Effector memory CD4-positive, alpha-beta T cell (primary cell): ENCODE data around the gene XPOT.

Experiments used
- DNase-seq, 3 donors: peaks; one replicate each; pipeline ENCODE4 v3.0.0-alpha.2; 2020
- H3K27ac ChIP-seq: 2 replicates; pipeline ENCODE4 v1.7.0; 2013; ENCODE audit warnings: mild to moderate bottlenecking, low read length, moderate library complexity; ENCODE audit not compliant: insufficient read depth, poor library complexity, severe bottlenecking
- H3K27me3 ChIP-seq: replicated peaks from 2 replicates; pipeline ENCODE4 v1.7.0; 2013; ENCODE audit warnings: mild to moderate bottlenecking, low read length; ENCODE audit not compliant: insufficient read depth, control insufficient read depth, poor library complexity, severe bottlenecking
- H3K36me3 ChIP-seq: 2 replicates; pipeline ENCODE4 v1.7.0; 2013; ENCODE audit warnings: mild to moderate bottlenecking, low read length, moderate library complexity; ENCODE audit not compliant: control insufficient read depth, insufficient read depth
- H3K4me1 ChIP-seq: 2 replicates; pipeline ENCODE4 v1.7.0; 2013; ENCODE audit warnings: low read length, mild to moderate bottlenecking; ENCODE audit not compliant: control insufficient read depth, insufficient read depth, poor library complexity, severe bottlenecking
- H3K4me3 ChIP-seq: 2 replicates; pipeline ENCODE4 v1.7.0; 2013; ENCODE audit warnings: low read length, low read depth, mild to moderate bottlenecking; ENCODE audit not compliant: insufficient read depth, poor library complexity, severe bottlenecking
- H3K9me3 ChIP-seq: 2 replicates; pipeline ENCODE4 v1.7.0; 2013; ENCODE audit warnings: mild to moderate bottlenecking, low read length, moderate library complexity; ENCODE audit not compliant: control insufficient read depth

XPOT gene

GRCh38 chr12:64461634-64462414 is 57.6 kb downstream of the XPOT start:
- Histone ChIP-seq H3K27me3 (no peaks in the 10 kb centered on the region), H3K27ac (no peak overlapping the region), H3K36me3 (peaks cover 10% of the 10 kb centered on the region), H3K9me3 (no peaks in the 10 kb centered on the region), H3K4me3 (no peak overlapping the region), H3K4me1 (peaks cover 15% of the 10 kb centered on the region)
- DNase-seq, result no peak

GRCh38 chr12:64466178-64466577 is 62.0 kb downstream of the XPOT start:
- no peaks in the 10 kb centered on the region for H3K4me1 ChIP-seq
- H3K36me3 ChIP-seq, result peaks cover 23% of the 10 kb centered on the region
- no peak for DNase-seq
- no peaks in the 10 kb centered on the region for H3K27me3 ChIP-seq
- H3K27ac ChIP-seq, result no peak overlapping the region
- H3K9me3 ChIP-seq, result no peaks in the 10 kb centered on the region
- H3K4me3 ChIP-seq, result no peak overlapping the region

- DNase-seq, result no peak
- Histone ChIP-seq H3K4me1 (no peaks in the 10 kb centered on the region), H3K4me3 (no peak overlapping the region), H3K27me3 (no peaks in the 10 kb centered on the region), H3K27ac (no peak overlapping the region), H3K9me3 (no peaks in the 10 kb centered on the region), H3K36me3 (peaks cover 31% of the 10 kb centered on the region)
Measured at GRCh38 chr12:64468966-64469365, 64.8 kb downstream of the XPOT start.

- Histone ChIP-seq H3K9me3 (no peaks in the 10 kb centered on the region), H3K27me3 (no peaks in the 10 kb centered on the region), H3K4me3 (no peak overlapping the region), H3K36me3 (peaks cover 31% of the 10 kb centered on the region), H3K27ac (no peak overlapping the region), H3K4me1 (no peaks in the 10 kb centered on the region)
- no peak for DNase-seq
Measured at GRCh38 chr12:64469455-64470142, 65.4 kb downstream of the XPOT start.

DNA sequence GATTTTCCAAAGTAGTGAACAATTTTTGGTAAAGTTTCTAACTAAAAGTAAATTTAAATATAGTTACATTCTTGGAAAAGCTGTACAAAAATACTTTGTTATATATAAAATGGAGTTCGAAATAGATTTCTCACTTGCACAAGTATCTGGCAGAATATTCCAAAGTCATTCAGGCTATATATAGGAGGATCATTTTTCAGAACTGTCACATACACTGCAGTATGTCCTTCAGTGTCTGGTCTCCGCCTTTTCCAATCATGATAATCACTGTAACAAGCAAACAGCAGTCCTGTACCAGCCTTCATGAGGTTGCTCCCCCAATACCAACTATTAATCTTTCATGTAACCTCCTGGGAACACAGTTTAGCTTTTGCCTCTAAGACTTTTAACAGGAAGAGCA is 66.3 kb downstream of the XPOT start:
- Histone ChIP-seq H3K27ac (no peak overlapping the region), H3K36me3 (peaks cover 28% of the 10 kb centered on the region), H3K4me1 (no peaks in the 10 kb centered on the region), H3K4me3 (no peak overlapping the region), H3K27me3 (no peaks in the 10 kb centered on the region), H3K9me3 (no peaks in the 10 kb centered on the region)
- no peak for DNase-seq

DNA sequence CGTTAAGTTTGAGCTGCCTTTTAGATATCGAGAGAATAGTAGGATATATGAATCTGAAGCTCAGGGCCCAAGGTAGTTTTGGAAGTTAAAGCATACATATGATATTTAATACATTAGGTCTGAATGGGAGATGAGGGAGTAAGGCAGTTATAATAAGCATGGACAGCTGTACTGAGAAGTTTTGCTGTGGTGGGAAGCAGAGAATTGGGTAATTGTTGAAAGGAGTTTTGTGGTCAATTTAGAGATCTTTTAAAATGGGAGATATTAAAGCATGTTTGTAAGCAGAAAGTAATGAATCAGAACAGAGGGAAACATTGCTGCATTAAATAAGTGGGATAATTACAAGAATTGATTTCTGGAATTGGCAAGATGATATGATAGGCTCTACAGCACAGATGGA is 69.0 kb downstream of the XPOT start:
- Histone ChIP-seq H3K27me3 (no peaks in the 10 kb centered on the region), H3K4me1 (no peaks in the 10 kb centered on the region), H3K27ac (no peak overlapping the region), H3K36me3 (peaks cover 33% of the 10 kb centered on the region), H3K9me3 (no peaks in the 10 kb centered on the region), H3K4me3 (no peak overlapping the region)
- DNase-seq, result no peak

DNA sequence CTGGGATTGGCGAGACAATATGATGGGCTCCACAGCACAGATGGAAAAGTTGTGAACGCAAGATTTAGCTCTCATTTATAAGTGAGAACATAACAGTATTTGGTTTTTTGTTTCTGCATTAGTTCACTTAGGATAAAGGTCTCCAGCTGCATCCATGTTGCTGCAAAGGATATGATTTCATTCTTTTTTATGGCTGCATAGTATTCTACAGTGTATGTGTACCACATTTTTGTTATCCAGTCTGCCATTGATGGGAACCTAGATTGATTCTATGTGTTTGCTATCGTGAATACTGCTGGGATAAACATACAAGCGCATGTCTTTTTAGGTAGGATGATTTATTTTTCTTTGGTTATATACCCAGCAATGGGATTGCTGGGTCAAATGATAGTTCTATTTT is 71.3 kb downstream of the XPOT start:
- DNase-seq, result no peak
- Histone ChIP-seq H3K9me3 (no peaks in the 10 kb centered on the region), H3K4me3 (no peak overlapping the region), H3K4me1 (no peaks in the 10 kb centered on the region), H3K27ac (no peak overlapping the region), H3K36me3 (peaks cover 31% of the 10 kb centered on the region), H3K27me3 (no peaks in the 10 kb centered on the region)

GRCh38 chr12:64476844-64477243 is 72.7 kb downstream of the XPOT start:
- peaks cover 28% of the 10 kb centered on the region for H3K36me3 ChIP-seq
- no peaks in the 10 kb centered on the region for H3K27me3 ChIP-seq
- no peak for DNase-seq
- no peak overlapping the region for H3K4me3 ChIP-seq
- H3K4me1 ChIP-seq, result no peaks in the 10 kb centered on the region
- H3K27ac ChIP-seq, result no peak overlapping the region
- H3K9me3 ChIP-seq, result no peaks in the 10 kb centered on the region

DNA sequence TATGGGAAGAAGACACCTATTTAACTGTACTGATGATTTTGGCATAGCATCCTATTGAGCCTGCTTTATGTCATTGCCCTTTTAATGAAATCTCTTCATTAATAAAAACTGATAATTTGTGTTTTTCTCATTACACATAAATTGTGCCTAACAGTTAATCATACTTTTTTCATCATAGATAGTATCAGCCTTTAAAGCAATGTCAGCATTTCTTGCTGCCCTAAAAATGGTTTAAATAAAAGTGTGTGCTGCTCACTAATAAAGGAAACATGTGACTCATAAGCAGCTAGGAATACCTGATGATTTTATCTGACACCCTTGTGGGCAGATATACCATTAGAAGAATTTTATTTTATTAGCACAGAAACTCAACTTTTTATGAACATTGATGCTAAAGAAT is 74.5 kb downstream of the XPOT start:
- Histone ChIP-seq H3K27me3 (no peaks in the 10 kb centered on the region), H3K4me3 (no peak overlapping the region), H3K27ac (no peak overlapping the region), H3K36me3 (peaks cover 41% of the 10 kb centered on the region), H3K9me3 (no peaks in the 10 kb centered on the region), H3K4me1 (no peaks in the 10 kb centered on the region)
- DNase-seq, result no peak

- H3K36me3 ChIP-seq, result peaks cover 38% of the 10 kb centered on the region
- no peak overlapping the region for H3K4me3 ChIP-seq
- no peaks in the 10 kb centered on the region for H3K27me3 ChIP-seq
- no peaks in the 10 kb centered on the region for H3K9me3 ChIP-seq
- no peaks in the 10 kb centered on the region for H3K4me1 ChIP-seq
- H3K27ac ChIP-seq, result no peak overlapping the region
- no peak for DNase-seq
Measured at GRCh38 chr12:64480148-64480547, 76.0 kb downstream of the XPOT start.
